Endothelial cell of umbilical vein (primary cell): ENCODE measurements around the gene ERI2. TPM values are rescaled to one million over a fixed set of nuclear protein-coding genes. Genes with fewer than 3 reads are reported as not detected.

ENCODE experiments used
- BruUV-seq: library from RNA; stranded (reverse); fragments of 400-500 nt; replicated peaks from 2 replicates; lab custom pipeline; 2021; lab: Mats Ljungman, UMichigan
- CTCF ChIA-PET: fragments of 300-600, 350-600 bp; sonication (Branson Sonifier 250); formaldehyde crosslinking; loops from one replicate; lab custom pipeline; 2021; ENCODE audit warnings: antibody characterized with exemption, inconsistent platforms; lab: Charles Lee
- POLR2A ChIA-PET: fragments of 300-600, 350-600 bp; sonication (Branson Sonifier 250); formaldehyde crosslinking; loops from one replicate; lab custom pipeline; 2021; ENCODE audit warnings: antibody characterized with exemption, inconsistent platforms; lab: Charles Lee
- DNase-seq: peaks from one replicate; pipeline ENCODE4 v3.0.0-alpha.2; 2011; ENCODE audit warnings: low read depth, low spot score
- FAIRE-seq: peaks from 2 replicates; lab custom pipeline; 2011; peaks lifted over from hg19 to GRCh38; lab: Jason Lieb, UNC
- H2AFZ ChIP-seq: 2 replicates; pipeline ENCODE4 v1.6.0; 2012; ENCODE audit warnings: low read depth, low read length, control low read depth, inconsistent platforms
- H3K27ac ChIP-seq: 2 replicates; pipeline ENCODE4 v1.5.1; 2011; ENCODE audit warnings: low read depth, mild to moderate bottlenecking, control low read depth, low read length, moderate library complexity; ENCODE audit not compliant: insufficient read depth
- H3K27me3 ChIP-seq, 2 experiments: 2 replicates each; pipeline versions ENCODE4 v1.6.0 to v1.6.1; 2011; ENCODE audit warnings: low read length in 2 of 2, mixed read lengths in 1 of 2; ENCODE audit not compliant: control insufficient read depth in 2 of 2, insufficient read depth in 2 of 2
- H3K36me3 ChIP-seq, 2 experiments: 2 replicates in 1 of 2; 3 replicates in 1 of 2; pipeline ENCODE4 v1.5.1; 2011; ENCODE audit warnings: low read length in 2 of 2, mild to moderate bottlenecking in 1 of 2, moderate library complexity in 1 of 2; ENCODE audit not compliant: control insufficient read depth in 2 of 2, insufficient read depth in 2 of 2; ENCODE audit errors: extremely low read depth in 1 of 2
- H3K4me1 ChIP-seq: 3 replicates; pipeline ENCODE4 v1.5.1; 2011; ENCODE audit warnings: mild to moderate bottlenecking, low read length; ENCODE audit not compliant: control insufficient read depth, insufficient read depth; ENCODE audit errors: extremely low read depth
- H3K4me2 ChIP-seq: 2 replicates; pipeline ENCODE4 v1.6.1; 2011; ENCODE audit warnings: low read length, control low read depth, mixed read lengths; ENCODE audit not compliant: insufficient read depth
- H3K4me3 ChIP-seq, 3 experiments: fragments of 200-600 bp in 1 of 3; sonication (generic), shearing (Covaris generic) in 1 of 3; replicated peaks in 1 of 3; 2 replicates each; pipeline ENCODE4 v1.5.1; 2011 to 2016; ENCODE audit warnings: control low read depth in 3 of 3, low read length in 3 of 3, mild to moderate bottlenecking in 2 of 3, inconsistent platforms in 1 of 3, low read depth in 1 of 3, moderate library complexity in 1 of 3; ENCODE audit not compliant: insufficient read depth in 1 of 3
- H3K79me2 ChIP-seq: 2 replicates; pipeline ENCODE4 v1.6.0; 2012; ENCODE audit warnings: low read length, inconsistent platforms; ENCODE audit not compliant: control insufficient read depth, insufficient read depth
- H3K9ac ChIP-seq: replicated peaks from 2 replicates; pipeline ENCODE3; 2011; ENCODE audit warnings: low read length, control low read depth; ENCODE audit not compliant: insufficient read depth; ENCODE audit errors: extremely low read depth
- H3K9me1 ChIP-seq: replicated peaks from 3 replicates; pipeline ENCODE4 v1.6.0; 2011; ENCODE audit warnings: mild to moderate bottlenecking, low read length; ENCODE audit not compliant: control insufficient read depth, insufficient read depth; ENCODE audit errors: extremely low read depth
- H3K9me3 ChIP-seq: replicated peaks from 2 replicates; pipeline ENCODE4 v1.5.1; 2012; ENCODE audit warnings: low read length, inconsistent platforms; ENCODE audit not compliant: control insufficient read depth, insufficient read depth
- H4K20me1 ChIP-seq: replicated peaks from 2 replicates; pipeline ENCODE3; 2011; ENCODE audit warnings: mild to moderate bottlenecking, low read length; ENCODE audit not compliant: control insufficient read depth, insufficient read depth; ENCODE audit errors: extremely low read depth
- CTCF ChIP-seq, 2 donors: IDR thresholded peaks; 1 replicate in 1 of 2; 2 replicates in 1 of 2; pipeline ENCODE4 v1.5.1; 2011; ENCODE audit warnings: low read length in 2 of 2, mild to moderate bottlenecking in 2 of 2, moderate library complexity in 2 of 2, control low read depth in 1 of 2, inconsistent platforms in 1 of 2, low read depth in 1 of 2; ENCODE audit not compliant: insufficient read depth in 1 of 2; ENCODE audit errors: extremely low read depth in 1 of 2
- EZH2 ChIP-seq: IDR thresholded peaks from 2 replicates; pipeline ENCODE4 v1.6.1; 2012; ENCODE audit warnings: borderline replicate concordance, low read depth, mild to moderate bottlenecking, moderate library complexity, low read length, inconsistent platforms; ENCODE audit not compliant: severe bottlenecking
- FOS ChIP-seq: IDR thresholded peaks from 2 replicates; pipeline ENCODE4 v1.6.1; 2011; ENCODE audit warnings: mild to moderate bottlenecking, low read length, moderate library complexity, borderline replicate concordance; ENCODE audit not compliant: insufficient read depth
- GATA2 ChIP-seq: IDR thresholded peaks from 2 replicates; pipeline ENCODE4 v1.7.0; 2011; ENCODE audit warnings: low read depth, mild to moderate bottlenecking, moderate library complexity, mixed read lengths, low read length; ENCODE audit not compliant: insufficient read length, insufficient read depth
- JUN ChIP-seq: IDR thresholded peaks from 2 replicates; pipeline ENCODE4 v1.6.1; 2011; ENCODE audit warnings: borderline replicate concordance, low read depth; ENCODE audit not compliant: insufficient read length, insufficient read depth
- MAX ChIP-seq: IDR thresholded peaks from 2 replicates; pipeline ENCODE4 v1.6.1; 2011; ENCODE audit not compliant: insufficient read depth, insufficient read length
- MYC ChIP-seq: IDR thresholded peaks from one replicate; pipeline ENCODE4 v1.6.1; 2011; ENCODE audit warnings: mild to moderate bottlenecking, low read depth, low read length
- POLR2A ChIP-seq: IDR thresholded peaks from 2 replicates; pipeline ENCODE4 v1.6.1; 2012; ENCODE audit warnings: low read depth, mild to moderate bottlenecking, control low read depth, low read length
- POLR2AphosphoS5 ChIP-seq: IDR thresholded peaks from 2 replicates; pipeline ENCODE4 v1.6.1; 2012; ENCODE audit warnings: low read depth, mild to moderate bottlenecking, control low read depth, low read length, moderate library complexity; ENCODE audit not compliant: insufficient read depth
- dilution Hi-C: fragments of 300-500 bp; cut with MboI; formaldehyde crosslinking; loops from one replicate; pipeline ENCODE4 v1.15.0; 2019; ENCODE audit warnings: low sequenced_read_pairs; ENCODE audit not compliant: extremely low pct_ligation_motif_present
- intact Hi-C: fragments of 100-400 bp; cut with micrococcal nuclease; formaldehyde crosslinking; loops from one replicate; pipeline ENCODE4 v1.10.0; 2022
- polyA plus RNA-seq, 4 experiments: library from polyadenylated mRNA; depleted of rRNA in 3 of 4; stranded (reverse) in 3 of 4; unstranded in 1 of 4; fragments of >200 nt; gene quantifications; 2 replicates each; pipeline versions ENCODE4 v1.2.1 to v1.2.3, GENCODE V29; 2011 to 2012; ENCODE audit warnings: missing spikeins in 1 of 4
- total RNA-seq: library from RNA; stranded (reverse); gene quantifications from 2 replicates; pipeline ENCODE4 v1.2.3, GENCODE V29; 2021

Gene ERI2
- total and polyA plus RNA-seq, 2 donors (not counting 3 experiments of a cell fraction or from before 2014, with no cell fraction given): 6.6 to 8.9 TPM

- no peak for DNase-seq
- Histone ChIP-seq H3K4me3 (no peak overlapping the region), H3K4me1 (no peaks in the 10 kb centered on the region), H3K27ac (no peak overlapping the region), H2AFZ (no peak overlapping the region), H3K9me3 (no peaks in the 10 kb centered on the region), H4K20me1 (no peaks in the 10 kb centered on the region), H3K4me2 (no peak overlapping the region), H3K9ac (no peak overlapping the region), H3K79me2 (no peaks in the 10 kb centered on the region), H3K36me3 (no peaks in the 10 kb centered on the region), H3K9me1 (no peaks in the 10 kb centered on the region), H3K27me3 (peaks cover 0 to 3% of the 10 kb centered on the region in 2 experiments)
- BruUV-seq: no TSS peak
- dilution Hi-C loops (no loop called here), intact Hi-C loops (no loop called here)
- FAIRE-seq: no peak
- TF ChIP-seq EZH2 (no peak), FOS (no peak), MAX (no peak), POLR2AphosphoS5 (no peak), CTCF (IDR thresholded peaks at IDR 0.05; ENCODE audit: extremely low read depth in 1 of 2, insufficient read depth in 1 of 2, low read depth in 1 of 2, low read length in 2 of 2) (no peak), JUN (no peak), POLR2A (no peak), GATA2 (no peak), MYC (no peak)
- CTCF ChIA-PET: no interaction called here
- POLR2A ChIA-PET: no interaction called here
These were observed 37.5 kb downstream of the ERI2 start for GRCh38 chr16:20768818-20769217.
